Coronary artery (tissue), 2 donors: ENCODE measurements around the gene PADI4.

Source experiments
- DNase-seq: peaks from one replicate; pipeline ENCODE4 v3.0.0-alpha.2; 2017; ENCODE audit warnings: low spot score
- H3K27ac ChIP-seq, 2 donors: fragments of 200-600 bp; sonication (generic); one replicate each; pipeline ENCODE4 v1.5.1; 2016 to 2019
- H3K4me3 ChIP-seq: fragments of 200-600 bp; sonication (generic); 2 replicates; pipeline ENCODE4 v1.5.1; 2016; ENCODE audit warnings: mild to moderate bottlenecking, moderate library complexity
- CTCF ChIP-seq: fragments of 200-600 bp; sonication (generic); IDR thresholded peaks from one replicate; pipeline ENCODE4 v1.5.1; 2019; ENCODE audit warnings: antibody characterized with exemption

Gene PADI4

GRCh38 chr1:17328855-17329254 lies 20.9 kb downstream of the PADI4 start:
- Histone ChIP-seq H3K4me3 (no peak overlapping the region), H3K27ac (no peak overlapping the region)
- no peak for DNase-seq
- TF ChIP-seq CTCF: no peak

DNA sequence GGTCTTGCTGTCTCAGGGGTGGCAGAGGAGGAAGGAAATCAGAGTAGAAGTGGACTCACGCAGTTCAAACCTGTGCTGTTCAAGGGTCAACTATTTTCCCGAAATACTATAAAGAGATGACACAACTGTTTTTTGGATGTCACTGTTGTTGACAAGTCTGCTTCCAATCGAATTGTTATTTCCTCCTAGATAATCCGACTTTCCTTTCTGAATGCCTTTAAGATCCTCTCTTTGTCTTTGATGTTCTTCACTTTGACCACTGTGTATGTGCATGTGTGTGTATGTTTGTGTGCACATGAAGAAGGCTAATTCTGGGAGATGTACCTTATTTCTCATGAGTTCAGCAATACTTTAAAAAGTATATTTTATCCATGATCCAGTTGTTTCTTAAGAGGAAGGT lies 21.6 kb downstream of the PADI4 start:
- TF ChIP-seq CTCF: no peak
- Histone ChIP-seq H3K27ac (no peak overlapping the region), H3K4me3 (no peak overlapping the region)
- no peak for DNase-seq

- TF ChIP-seq CTCF: no peak
- DNase-seq: no peak
Observed at GRCh38 chr1:17330856-17331255, 22.9 kb downstream of the PADI4 start.

GRCh38 chr1:17333081-17333480 lies 25.1 kb downstream of the PADI4 start:
- TF ChIP-seq CTCF: no peak
- no peak overlapping the region for H3K4me3 ChIP-seq
- no peak for DNase-seq
- H3K27ac ChIP-seq: no peak overlapping the region

More at GRCh38 chr1:17330856-17331255, 22.9 kb downstream of the PADI4 start:
- no peak overlapping the region for H3K4me3 ChIP-seq
- H3K27ac ChIP-seq: no peak overlapping the region

DNA sequence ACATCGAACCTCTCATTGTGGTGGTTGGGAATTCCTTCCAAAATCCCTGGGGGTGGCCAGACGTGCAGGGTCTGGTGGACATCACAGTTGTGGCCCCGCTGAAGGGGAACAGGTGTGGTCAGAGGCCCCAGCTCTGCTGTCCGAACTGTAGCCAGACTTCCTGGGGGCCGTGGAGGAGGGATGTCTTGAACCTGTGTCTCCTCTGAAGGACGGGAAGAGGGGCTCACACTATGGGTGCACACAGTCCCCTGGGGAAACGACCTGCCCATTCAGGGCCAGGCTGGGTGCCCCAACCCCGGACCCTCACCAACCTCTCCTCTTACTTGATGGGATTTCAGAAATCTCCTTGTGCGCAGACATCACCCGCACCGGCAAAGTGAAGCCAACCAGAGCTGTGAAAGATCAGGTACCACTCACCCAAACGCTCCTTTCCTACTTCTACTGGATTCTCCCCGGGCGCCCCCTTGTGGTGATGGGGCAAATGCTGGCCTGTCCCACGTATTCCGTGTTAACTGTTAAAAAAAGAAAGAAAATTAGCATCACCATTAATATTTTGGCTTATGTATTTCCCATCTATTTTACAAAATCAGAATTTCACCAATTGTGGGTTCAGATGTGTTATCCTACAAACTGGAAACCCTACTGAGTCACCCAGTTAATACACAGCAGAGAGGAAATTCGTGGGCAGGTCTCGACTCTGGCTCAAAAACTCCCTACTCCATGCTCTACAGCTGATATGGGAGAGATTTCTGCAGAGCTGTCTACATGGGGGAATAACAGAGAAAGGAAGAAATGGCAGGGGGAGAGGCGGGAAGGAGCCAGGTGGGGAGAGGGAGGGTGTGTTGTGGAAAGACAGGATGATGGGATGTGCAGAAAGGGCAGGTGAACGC lies 28.1 kb downstream of the PADI4 start:
- no peak overlapping the region for H3K4me3 ChIP-seq
- peak; percentile 50 for TF ChIP-seq CTCF
- no peak for DNase-seq
- H3K27ac ChIP-seq: no peak overlapping the region

DNA sequence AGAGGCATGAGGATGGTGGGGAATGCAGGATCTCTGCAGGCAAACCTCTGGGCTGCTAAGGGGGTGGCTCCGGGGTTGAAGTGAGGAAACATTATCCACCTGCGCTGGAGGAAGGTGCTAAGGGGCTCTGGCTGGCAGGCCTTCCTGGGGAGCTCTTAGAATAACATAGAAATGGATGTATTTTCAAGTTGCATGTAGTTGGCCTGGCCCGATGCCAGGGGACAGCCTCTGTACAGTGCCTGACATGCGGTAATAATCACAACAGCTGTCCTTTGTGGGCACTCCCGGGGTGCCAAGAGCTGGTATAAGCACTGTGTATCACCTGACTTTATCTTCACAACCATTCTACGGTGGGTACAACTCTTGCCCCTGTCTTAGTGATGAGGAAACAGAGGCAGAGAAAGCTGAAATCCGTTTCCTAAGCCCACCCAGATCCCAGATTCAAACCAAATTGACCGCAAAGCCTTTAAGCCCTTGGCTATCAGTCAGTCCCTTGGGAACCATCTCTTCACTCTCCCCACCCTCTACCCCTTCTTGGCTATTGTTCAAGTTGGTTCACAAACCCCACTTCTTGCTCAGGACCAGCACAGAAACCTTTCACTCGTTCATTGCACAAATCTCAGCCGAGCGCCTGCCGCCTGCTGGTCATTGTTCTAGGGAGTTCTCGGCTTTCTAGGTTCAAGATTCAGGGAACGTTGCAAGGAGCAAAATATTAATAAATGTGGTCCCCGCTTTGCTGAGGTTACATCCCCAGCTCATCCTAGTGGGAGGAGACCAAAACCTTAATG lies 30.9 kb downstream of the PADI4 start:
- Histone ChIP-seq H3K27ac (no peak overlapping the region), H3K4me3 (no peak overlapping the region)
- no peak for TF ChIP-seq CTCF
- no peak for DNase-seq
